T-helper 1 cell (primary cell): ENCODE measurements around the gene RARG.
A peak's percentile ranks its signal among the peaks of the same experiment; 100 is the strongest.
"Not testable (repeated sequence)": the region's sequence is repeated elsewhere in the genome, so short reads cannot be mapped to it uniquely, and the experiment has no call there.

Source experiments
- DNase-seq, 5 donors: peaks; one replicate each; pipeline ENCODE4 v3.0.0-alpha.2; 2012 to 2020

RARG gene

GRCh38 chr12:53208435-53208834 is 23.6 kb downstream of the RARG start:
- no peak for DNase-seq

- peak; percentile 41 to 73 (median 42) for DNase-seq
Observed at GRCh38 chr12:53207042-53207441, 25.0 kb downstream of the RARG start, which contains the start of gene ITGB7. Gene ITGB7, minus strand, starts transcription at chr12:53207251. Its CDS starts 6,808 bp downstream, at chr12:53200443.

DNA sequence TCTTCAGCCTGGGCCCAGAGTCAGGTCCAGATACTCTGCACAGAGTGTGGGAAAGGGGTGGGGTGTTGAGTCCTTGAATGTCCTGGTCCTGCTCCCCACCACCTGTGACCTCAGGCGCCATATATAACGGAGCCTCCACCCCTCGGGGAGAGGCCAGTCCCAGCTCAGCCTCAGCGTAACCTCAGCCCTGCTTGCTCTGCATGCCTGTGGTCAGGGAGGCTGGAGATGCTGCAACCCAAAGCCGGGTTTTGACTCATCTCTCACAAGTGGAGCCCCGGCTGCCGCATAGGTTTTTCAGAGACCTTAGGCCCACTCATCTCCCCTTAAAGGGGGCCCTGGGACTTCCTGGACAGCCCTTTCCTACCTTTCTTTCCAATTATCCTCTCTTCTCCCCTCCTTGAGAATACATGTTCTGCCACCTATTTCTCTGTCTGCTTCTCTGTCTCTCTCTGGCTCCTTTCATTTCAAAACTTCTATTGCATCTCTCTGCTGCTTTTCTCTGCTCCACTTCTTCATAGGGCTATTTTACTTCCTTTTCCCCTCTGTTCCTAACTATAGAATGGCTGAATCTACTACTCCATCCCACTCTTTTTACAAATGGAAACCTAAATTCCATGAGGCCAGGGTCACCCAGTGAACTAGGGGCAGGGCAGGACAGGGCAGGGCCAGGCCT is 26.1 kb downstream of the RARG start:
- peak in 2 of 5 donors; percentile 20 to 87 for DNase-seq

GRCh38 chr12:53204351-53204750 is 27.7 kb downstream of the RARG start:
- no peak for DNase-seq

GRCh38 chr12:53202316-53202715 is 29.7 kb downstream of the RARG start:
- not testable (repeated sequence) for DNase-seq

GRCh38 chr12:53201639-53202038 is 30.4 kb downstream of the RARG start:
- no peak for DNase-seq

GRCh38 chr12:53201177-53201541 is 30.9 kb downstream of the RARG start:
- DNase-seq: no peak

DNA sequence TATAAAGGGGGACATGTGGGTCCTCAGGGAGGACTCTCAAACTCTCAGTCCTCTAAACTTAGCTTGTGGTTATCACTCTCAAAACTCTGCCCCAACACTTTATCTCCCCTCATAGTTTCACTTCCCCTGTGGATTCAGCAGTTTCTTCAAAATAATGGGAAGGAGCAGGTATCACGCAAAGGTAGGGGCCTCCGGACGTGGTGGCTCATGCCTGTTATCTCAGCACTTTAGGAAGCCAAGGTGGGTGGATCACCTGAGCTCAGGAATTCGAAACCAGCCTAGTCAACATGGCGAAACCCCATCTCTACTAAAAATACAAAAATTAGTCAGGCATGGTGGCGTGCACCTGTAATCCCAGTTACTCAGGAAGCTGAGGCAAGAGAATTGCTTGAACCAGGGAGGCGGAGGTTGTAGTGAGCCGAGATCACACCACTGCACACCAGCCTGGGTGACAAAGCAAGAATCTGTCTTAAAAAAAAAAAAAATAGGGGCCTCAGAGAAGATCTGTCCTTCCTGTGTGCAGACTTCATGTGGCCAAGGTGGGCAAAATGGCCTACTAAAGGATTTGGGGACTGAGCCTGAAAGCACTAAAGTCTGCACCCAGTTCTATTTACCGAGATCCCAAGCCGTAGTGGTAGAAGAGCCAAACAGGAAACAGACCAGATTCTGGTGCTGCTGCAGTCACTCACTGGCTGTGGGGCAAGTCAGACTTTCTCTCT is 31.4 kb downstream of the RARG start:
- DNase-seq: peak in 1 of 5 donors; percentile 59

- no peak for DNase-seq
Observed at GRCh38 chr12:53200107-53200457, 31.9 kb downstream of the RARG start.

GRCh38 chr12:53199700-53200099 is 32.3 kb downstream of the RARG start:
- DNase-seq: no peak

GRCh38 chr12:53198486-53199110 is 33.4 kb downstream of the RARG start:
- no peak for DNase-seq

- DNase-seq: no peak
Observed at GRCh38 chr12:53197011-53197640, 34.9 kb downstream of the RARG start.

DNA sequence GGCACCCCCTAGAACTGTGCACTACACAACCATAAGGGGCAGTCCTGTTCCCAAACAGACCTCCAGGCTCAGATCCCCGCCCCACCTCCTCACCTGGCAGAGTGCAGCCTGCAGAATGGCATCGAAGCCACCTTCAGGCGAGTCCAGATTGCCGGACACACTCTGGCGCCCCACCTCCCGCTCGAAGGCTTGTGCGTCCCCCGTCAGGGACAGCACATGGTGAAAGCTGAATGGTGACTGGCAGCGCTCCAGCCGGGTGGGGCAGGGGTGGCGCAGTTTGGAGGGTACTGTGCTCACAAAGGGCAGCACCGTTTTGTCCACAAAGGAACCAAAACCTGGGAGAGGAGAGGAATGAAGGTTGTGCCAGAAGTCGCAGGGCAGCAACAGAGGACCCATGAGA is 35.5 kb downstream of the RARG start:
- no peak for DNase-seq

DNA sequence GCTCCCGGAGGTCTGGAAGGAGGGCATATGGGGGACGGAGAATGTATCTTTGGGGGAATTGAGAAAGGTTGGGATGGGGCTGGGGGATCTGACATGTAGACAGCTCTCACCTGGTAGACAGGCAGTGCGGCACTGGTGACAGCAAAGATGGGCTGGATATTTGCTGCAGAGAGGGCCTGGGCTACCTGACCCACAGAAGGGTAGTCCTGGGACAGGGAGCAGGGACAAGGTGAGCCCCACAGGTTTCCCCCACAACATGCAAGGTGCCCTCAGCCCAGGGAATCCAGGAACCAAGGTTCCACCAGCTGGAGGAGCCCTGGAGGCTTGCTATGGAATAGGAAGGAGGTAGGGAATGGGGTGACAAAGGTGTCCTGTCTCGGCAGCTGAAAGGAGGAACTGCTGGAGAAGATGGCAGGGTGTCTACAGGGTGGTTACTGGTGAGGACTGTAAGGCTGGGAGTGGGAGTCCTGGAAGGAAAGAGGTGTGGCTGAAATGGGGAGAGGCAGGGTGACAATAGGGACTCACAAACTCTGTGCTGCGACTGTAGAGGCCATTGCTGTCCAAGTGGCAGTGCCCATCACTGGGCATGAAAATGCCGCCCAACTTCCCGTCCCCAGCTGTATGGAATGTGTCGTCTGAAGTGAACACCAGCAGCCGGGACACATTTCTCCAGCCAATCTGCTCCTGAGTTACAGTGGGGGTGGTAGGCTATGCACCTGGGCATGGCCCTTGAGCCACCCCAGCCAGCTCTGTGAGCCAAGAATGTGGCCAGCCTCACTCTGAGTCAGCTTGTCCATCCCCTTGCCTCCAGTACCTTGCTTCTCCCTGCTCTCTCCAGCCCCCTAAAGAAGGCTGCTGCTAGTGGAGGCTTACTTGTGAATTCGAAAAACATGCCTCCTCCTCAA is 36.2 kb downstream of the RARG start:
- no peak for DNase-seq

DNA sequence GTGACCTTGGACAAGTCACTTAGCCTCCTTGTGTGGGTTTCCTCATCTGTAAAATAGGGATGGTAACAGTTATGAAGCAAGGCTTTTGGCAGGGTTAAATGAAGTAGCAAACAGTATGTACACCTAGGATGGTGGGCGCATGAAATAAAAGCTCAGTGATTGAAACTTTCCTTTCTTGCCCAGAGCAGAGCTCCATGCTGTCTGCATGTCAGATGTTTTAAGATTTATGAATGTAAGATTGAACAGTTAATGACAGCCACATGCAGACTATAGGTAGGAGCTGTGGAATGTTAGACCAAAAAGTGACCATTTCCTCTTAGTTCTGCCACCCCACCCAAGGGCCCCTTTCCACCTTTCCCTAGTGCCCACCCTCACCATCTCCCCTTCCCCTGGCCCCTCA is 37.0 kb downstream of the RARG start:
- no peak for DNase-seq

GRCh38 chr12:53193985-53194716 is 37.9 kb downstream of the RARG start:
- DNase-seq: no peak

GRCh38 chr12:53193040-53193439 is 39.0 kb downstream of the RARG start:
- DNase-seq: no peak

- DNase-seq: no peak
Observed at GRCh38 chr12:53192531-53193021, 39.4 kb downstream of the RARG start.

DNA sequence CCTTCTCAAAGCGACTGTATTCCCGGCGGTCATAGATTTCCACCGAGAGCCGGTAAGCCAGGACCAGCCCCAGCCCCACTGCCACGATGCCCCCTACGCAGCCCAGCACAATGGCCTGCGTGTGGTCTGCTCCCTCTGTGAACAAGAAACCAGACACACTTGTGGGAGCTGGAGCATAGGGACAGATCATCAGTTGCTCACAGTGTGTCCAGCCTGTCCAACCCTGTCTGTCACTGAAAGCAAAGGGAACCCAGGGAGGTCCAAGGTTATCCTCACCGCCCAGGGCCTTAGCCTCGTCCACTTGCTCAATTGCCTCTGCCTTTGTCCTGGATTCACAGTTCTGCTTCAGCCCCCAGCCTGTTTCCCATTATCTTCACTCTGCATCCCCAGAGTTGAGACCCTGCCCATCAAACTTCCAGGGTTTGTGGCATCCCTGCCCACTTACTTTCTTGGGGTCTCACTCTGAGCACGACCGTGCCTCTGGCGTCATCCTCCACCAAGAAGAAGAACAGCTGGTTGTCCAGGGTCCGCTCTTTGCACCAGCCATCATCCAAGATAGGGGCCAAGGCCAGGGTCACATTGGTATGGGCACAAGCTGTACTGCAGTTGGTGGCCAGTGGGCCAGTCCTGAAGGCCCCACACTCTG is 40.0 kb downstream of the RARG start:
- no peak for DNase-seq

DNA sequence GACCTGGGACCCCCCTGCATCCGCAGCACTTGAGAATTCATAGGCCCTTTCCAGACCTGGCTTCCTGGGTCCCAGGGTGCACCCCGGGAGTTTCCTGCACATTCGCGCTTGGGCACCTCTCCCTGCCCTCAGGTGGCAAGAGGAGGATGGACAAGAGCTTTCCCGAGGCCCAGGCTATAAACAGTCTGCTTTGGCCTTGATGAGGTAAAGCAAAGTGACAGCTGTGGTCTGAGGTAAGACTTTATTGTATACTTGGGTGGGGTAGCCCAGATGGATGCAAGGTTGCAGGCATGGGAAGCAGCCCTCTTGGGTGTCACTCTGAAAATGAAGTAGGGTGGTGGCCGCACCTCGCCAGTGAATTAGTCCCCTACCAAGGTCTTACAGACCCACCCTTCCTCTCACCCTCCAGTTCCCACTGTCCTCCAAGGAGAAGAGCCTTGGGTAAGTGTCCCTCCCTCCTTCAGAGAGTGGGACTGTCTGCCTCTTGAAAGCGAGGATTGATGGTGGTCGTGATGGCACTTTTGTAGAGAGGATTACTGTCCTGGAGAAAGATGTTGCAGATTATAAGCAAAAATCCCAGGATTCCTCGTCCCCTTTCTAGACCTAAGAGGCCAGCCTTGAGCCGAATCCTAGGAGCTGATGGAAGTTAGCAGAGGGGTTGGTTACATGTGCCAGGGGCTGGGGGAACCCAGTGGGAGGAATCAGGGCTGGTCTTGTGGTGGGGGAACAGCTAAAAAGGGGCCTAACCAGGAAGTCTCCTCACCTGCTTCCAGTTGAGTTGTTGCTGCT is 40.7 kb downstream of the RARG start:
- no peak for DNase-seq
